K562 (cell line): ENCODE measurements around the gene PPAN.

Source experiments
- CTCF ChIP-seq, 3 experiments: IDR thresholded peaks in 2 of 3; conservative IDR thresholded peaks in 1 of 3; 2 replicates each; pipeline ENCODE4 v1.5.1; 2011 to 2012; ENCODE audit warnings: low read length in 3 of 3, mild to moderate bottlenecking in 3 of 3, control low read depth in 2 of 3, improper control_type of control experiment in 1 of 3, inconsistent platforms in 1 of 3, low read depth in 1 of 3, mixed read lengths in 1 of 3, moderate library complexity in 1 of 3; ENCODE audit not compliant: insufficient read depth in 2 of 3
- FOS ChIP-seq: IDR thresholded peaks from 3 replicates; pipeline ENCODE4 v1.6.1; 2011; ENCODE audit not compliant: insufficient read length; ENCODE audit errors: extremely low read depth
- KLF13 ChIP-seq: fragments of 450-650 bp; IDR thresholded peaks from 2 replicates; pipeline ENCODE4 v1.6.1; 2016; ENCODE audit warnings: missing genetic modification characterization, low read depth, mild to moderate bottlenecking, missing compliant biosample characterization, moderate library complexity, borderline replicate concordance
- RFX5 ChIP-seq: IDR thresholded peaks from 2 replicates; pipeline ENCODE4 v1.6.1; 2011; ENCODE audit warnings: low read depth, mild to moderate bottlenecking, improper control_type of control experiment, low read length
- TFE3 ChIP-seq: fragments of 450-650 bp; formaldehyde crosslinking; IDR thresholded peaks from 2 replicates; pipeline ENCODE4 v1.4.0; 2020; ENCODE audit warnings: mild to moderate bottlenecking, mixed read lengths
- USF2 ChIP-seq: sonication (generic); formaldehyde crosslinking; IDR thresholded peaks from 2 replicates; pipeline ENCODE4 v1.5.0; 2020; ENCODE audit warnings: missing genetic modification reagents
- ZBTB40 ChIP-seq, 2 experiments: fragments of 450-650 bp in 1 of 2; sonication (generic) in 1 of 2; formaldehyde crosslinking in 1 of 2; IDR thresholded peaks; 2 replicates each; pipeline versions ENCODE4 v1.7.1 to v1.9.0; 2016 to 2022; ENCODE audit warnings: inconsistent platforms in 1 of 2, mild to moderate bottlenecking in 1 of 2, missing genetic modification reagents in 1 of 2
- ZNF277 ChIP-seq: fragments of 250-450 bp; sonication (Bioruptor Pico); IDR thresholded peaks from 2 replicates; pipeline ENCODE4 v1.8.0; 2022; ENCODE audit warnings: inconsistent platforms, mild to moderate bottlenecking, moderate library complexity, borderline replicate concordance
- ZNF3 ChIP-seq: fragments of 250-450 bp; sonication (Bioruptor Pico); IDR thresholded peaks from 2 replicates; pipeline ENCODE4 v1.5.0; 2021; ENCODE audit warnings: mild to moderate bottlenecking, moderate library complexity
- ZNF431 ChIP-seq: sonication (generic); formaldehyde crosslinking; IDR thresholded peaks from 2 replicates; pipeline ENCODE4 v1.8.0; 2022; ENCODE audit warnings: mild to moderate bottlenecking, missing genetic modification reagents
- ZNF445 ChIP-seq: fragments of 250-450 bp; sonication (Bioruptor Pico); IDR thresholded peaks from 2 replicates; pipeline ENCODE4 v1.4.0; 2020; ENCODE audit warnings: low read depth, mild to moderate bottlenecking, moderate library complexity

GRCh38 chr19:10100163-10100785 lies 5.9 kb upstream of the PPAN start:
- TF ChIP-seq ZNF277: no peak
- TF ChIP-seq ZNF3 (CRISPR knock-in tag): no peak
- no peak for TF ChIP-seq ZNF431 (CRISPR knock-in tag)
- TF ChIP-seq TFE3: no peak
- no peak for TF ChIP-seq ZBTB40 (IDR thresholded peaks at IDR 0.05)
- TF ChIP-seq ZBTB40 (CRISPR knock-in tag; IDR thresholded peaks at IDR 0.05): no peak
- TF ChIP-seq USF2 (CRISPR knock-in tag): no peak
- no peak for TF ChIP-seq FOS
- no peak for TF ChIP-seq CTCF (IDR thresholded peaks at IDR 0.05 in 2 of 3, conservative IDR thresholded peaks at IDR 0.05 in 1 of 3; ENCODE audit: insufficient read depth in 2 of 3, low read depth in 1 of 3, low read length in 3 of 3)
- no peak for TF ChIP-seq RFX5
- no peak for TF ChIP-seq ZNF445 (CRISPR knock-in tag)
- TF ChIP-seq KLF13 (tag): no peak
